Bronchial epithelial cell (primary cell): Measurements from ENCODE around the gene SLC22A17. TPM values are rescaled to one million over a fixed set of nuclear protein-coding genes. Genes with fewer than 3 reads are reported as not detected.

Experiments
- DNase-seq: peaks from one replicate; pipeline ENCODE4 v3.0.0-alpha.2; 2010; ENCODE audit warnings: low read depth
- FAIRE-seq: peaks from 2 replicates; lab custom pipeline; 2011; peaks lifted over from hg19 to GRCh38; lab: Jason Lieb, UNC
- H3K27me3 ChIP-seq: 2 replicates; pipeline ENCODE4 v1.5.1; 2011; ENCODE audit warnings: low read length; ENCODE audit not compliant: control insufficient read depth, insufficient read depth
- H3K36me3 ChIP-seq: 2 replicates; pipeline ENCODE4 v1.5.1; 2011; ENCODE audit warnings: low read length; ENCODE audit not compliant: control insufficient read depth, insufficient read depth
- H3K4me3 ChIP-seq: 2 replicates; pipeline ENCODE4 v1.5.1; 2011; ENCODE audit warnings: mild to moderate bottlenecking, low read depth, low read length, control low read depth
- total RNA-seq: library from RNA; depleted of rRNA; stranded (reverse); fragments of >200 nt; gene quantifications from 2 replicates; pipeline ENCODE4 v1.2.1, GENCODE V29; 2014
- TF ChIP-seq, protein P1 (sequence below): IDR thresholded peaks from 2 replicates; pipeline ENCODE4 v1.5.1; 2011; ENCODE audit warnings: mild to moderate bottlenecking, moderate library complexity, low read length, control low read depth, inconsistent platforms; ENCODE audit not compliant: insufficient read depth, severe bottlenecking

SLC22A17 gene
- total RNA-seq, 1 donor from 2014 or later: 0.79 TPM

DNA sequence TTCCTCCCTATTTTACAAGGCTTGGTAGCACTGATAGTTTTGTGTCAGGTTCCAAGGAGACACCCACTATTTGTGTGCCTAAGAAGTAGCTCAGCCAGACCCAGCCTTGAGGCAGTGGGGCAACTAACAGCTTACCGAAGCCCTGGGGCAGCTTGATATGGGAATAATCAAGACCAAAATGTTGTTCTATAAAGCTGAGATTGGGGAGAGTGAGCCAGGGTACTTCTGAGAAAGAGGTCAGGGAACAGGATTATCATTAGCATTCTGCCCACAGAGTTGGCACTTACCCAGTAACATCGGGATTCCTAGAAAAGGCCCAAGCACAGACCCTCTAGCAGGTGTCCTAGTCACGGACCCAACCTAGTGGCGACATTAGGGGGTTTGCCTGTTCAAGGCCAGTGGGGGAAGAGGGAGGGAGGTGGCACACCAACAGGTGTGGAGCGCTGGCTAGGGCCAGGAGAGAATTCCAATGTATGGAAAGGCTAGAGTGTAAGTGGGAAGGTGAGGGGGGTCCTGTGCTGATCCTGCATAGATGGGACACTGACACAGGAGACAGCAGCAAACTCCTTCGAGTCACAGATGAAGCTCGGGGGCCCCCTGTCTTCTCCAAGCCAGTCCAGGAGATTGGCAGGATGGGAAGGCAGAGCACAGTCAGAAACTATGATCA is 54.9 kb downstream of the SLC22A17 start:
- peaks cover 1% of the 10 kb centered on the region for H3K36me3 ChIP-seq
- no peaks in the 10 kb centered on the region for H3K27me3 ChIP-seq
- DNase-seq (no peak), FAIRE-seq (no peak)
- no peak overlapping the region for H3K4me3 ChIP-seq
- TF ChIP-seq, protein P1, sequence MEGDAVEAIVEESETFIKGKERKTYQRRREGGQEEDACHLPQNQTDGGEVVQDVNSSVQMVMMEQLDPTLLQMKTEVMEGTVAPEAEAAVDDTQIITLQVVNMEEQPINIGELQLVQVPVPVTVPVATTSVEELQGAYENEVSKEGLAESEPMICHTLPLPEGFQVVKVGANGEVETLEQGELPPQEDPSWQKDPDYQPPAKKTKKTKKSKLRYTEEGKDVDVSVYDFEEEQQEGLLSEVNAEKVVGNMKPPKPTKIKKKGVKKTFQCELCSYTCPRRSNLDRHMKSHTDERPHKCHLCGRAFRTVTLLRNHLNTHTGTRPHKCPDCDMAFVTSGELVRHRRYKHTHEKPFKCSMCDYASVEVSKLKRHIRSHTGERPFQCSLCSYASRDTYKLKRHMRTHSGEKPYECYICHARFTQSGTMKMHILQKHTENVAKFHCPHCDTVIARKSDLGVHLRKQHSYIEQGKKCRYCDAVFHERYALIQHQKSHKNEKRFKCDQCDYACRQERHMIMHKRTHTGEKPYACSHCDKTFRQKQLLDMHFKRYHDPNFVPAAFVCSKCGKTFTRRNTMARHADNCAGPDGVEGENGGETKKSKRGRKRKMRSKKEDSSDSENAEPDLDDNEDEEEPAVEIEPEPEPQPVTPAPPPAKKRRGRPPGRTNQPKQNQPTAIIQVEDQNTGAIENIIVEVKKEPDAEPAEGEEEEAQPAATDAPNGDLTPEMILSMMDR: no peak

DNA sequence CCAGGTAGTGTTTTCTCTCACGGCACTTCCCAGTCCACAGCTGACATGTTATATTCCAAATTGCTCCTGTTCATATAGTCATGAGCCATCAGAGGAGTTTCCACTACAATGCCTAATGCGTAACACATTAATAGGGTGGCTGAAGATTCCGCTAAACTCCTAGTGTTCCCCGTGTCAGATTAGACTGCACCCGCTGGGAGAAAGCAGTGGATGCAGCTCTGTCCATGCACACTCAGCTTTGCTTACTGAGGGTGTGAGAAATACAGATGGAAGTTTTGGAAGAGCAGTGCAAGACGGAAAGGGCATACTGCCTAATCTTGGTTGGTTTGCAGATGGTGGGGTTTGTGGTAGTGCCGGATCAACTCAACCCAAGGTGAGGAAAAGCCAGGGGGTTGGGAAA is 55.6 kb downstream of the SLC22A17 start:
- Histone ChIP-seq H3K4me3 (no peak overlapping the region), H3K27me3 (no peaks in the 10 kb centered on the region), H3K36me3 (peaks cover 1% of the 10 kb centered on the region)
- DNase-seq (no peak), FAIRE-seq (no peak)
- TF ChIP-seq, protein P1: no peak

Other genes starting within 250 kb of the SLC22A17 start
- not detected in 2 replicates for gene CIROP, start 247.9 kb downstream of the SLC22A17 start, total RNA-seq
- gene CEBPE, start 233.6 kb downstream of the SLC22A17 start, total RNA-seq: not detected in 2 replicates
- 1.1 and 9.0 TPM in 2 replicates for gene SLC7A8, start 169.2 kb downstream of the SLC22A17 start, total RNA-seq
- not detected in 2 replicates for gene RNF212B, start 115.0 kb downstream of the SLC22A17 start, total RNA-seq
- 5.0 and 6.3 TPM in 2 replicates for gene HOMEZ, start 66.8 kb downstream of the SLC22A17 start, total RNA-seq
- gene PPP1R3E, start 50.0 kb downstream of the SLC22A17 start, total RNA-seq: 2.9 and 3.4 TPM in 2 replicates
- gene BCL2L2, start 46.1 kb downstream of the SLC22A17 start, total RNA-seq: 25.0 and 31.7 TPM in 2 replicates
- 114 and 134 TPM in 2 replicates for gene PABPN1, start 31.4 kb downstream of the SLC22A17 start, total RNA-seq
- gene EFS, start 12.3 kb upstream of the SLC22A17 start, total RNA-seq: 2.4 and 5.4 TPM in 2 replicates
- gene IL25, start 19.9 kb upstream of the SLC22A17 start, total RNA-seq: not detected in 2 replicates
- not detected in 2 replicates for gene CMTM5, start 24.2 kb upstream of the SLC22A17 start, total RNA-seq
- gene MYH6, start 55.4 kb upstream of the SLC22A17 start, total RNA-seq: not detected in 2 replicates
- gene MYH7, start 82.8 kb upstream of the SLC22A17 start, total RNA-seq: not detected in 2 replicates
- 61.6 and 67.4 TPM in 2 replicates for gene NGDN, start 116.8 kb upstream of the SLC22A17 start, total RNA-seq
- 0.13 and 0.26 TPM in 2 replicates for gene ZFHX2, start 198.9 kb upstream of the SLC22A17 start, total RNA-seq
- 3.6 and 4.5 TPM in 2 replicates for gene THTPA, start 203.4 kb upstream of the SLC22A17 start, total RNA-seq
- gene AP1G2, start 214.9 kb upstream of the SLC22A17 start, total RNA-seq: 40.5 and 44.4 TPM in 2 replicates
- not detected in 2 replicates for gene JPH4, start 225.9 kb upstream of the SLC22A17 start, total RNA-seq